GM19397 (cell line): ENCODE results near the gene MBTPS1.

Source experiments
- ATAC-seq: cut with Tn5 transposase; IDR thresholded peaks from one replicate; pipeline ENCODE4 v1.9.1; 2021; ENCODE audit warnings: mild to moderate bottlenecking, moderate library complexity; ENCODE audit not compliant: unreplicated experiment

The MBTPS1 gene

GRCh38 chr16:84040823-84041820 is 75.6 kb downstream of the MBTPS1 start:
- no peak for ATAC-seq

DNA sequence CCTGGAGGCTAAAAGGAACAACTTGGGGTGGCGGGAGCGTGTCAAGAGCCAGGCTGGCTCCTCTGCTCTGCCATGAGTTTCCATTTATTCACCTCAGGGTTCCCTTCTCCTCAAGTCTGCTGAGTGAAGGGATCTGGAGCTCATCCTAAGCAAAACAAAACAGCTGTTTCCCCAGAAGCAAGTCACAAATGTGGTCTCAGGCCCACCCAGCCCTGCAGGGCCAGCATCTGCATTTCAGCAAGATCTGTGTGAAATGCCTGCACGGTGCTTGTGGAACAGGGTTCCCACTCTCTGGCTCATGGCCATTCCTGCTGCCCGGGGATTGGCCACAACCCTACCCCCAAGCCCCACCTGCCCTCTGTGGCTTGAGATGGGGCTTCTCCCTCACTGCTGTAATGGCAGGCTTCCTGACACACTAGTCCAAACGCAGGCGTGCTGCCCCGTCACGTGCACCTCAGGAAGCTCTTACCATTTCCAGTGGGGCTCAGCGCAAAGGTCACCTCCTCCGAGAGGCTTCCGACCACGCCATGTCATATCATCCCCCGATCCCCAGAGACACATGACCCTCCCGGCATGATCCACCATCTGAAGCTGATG is 76.4 kb downstream of the MBTPS1 start:
- ATAC-seq, result no peak

DNA sequence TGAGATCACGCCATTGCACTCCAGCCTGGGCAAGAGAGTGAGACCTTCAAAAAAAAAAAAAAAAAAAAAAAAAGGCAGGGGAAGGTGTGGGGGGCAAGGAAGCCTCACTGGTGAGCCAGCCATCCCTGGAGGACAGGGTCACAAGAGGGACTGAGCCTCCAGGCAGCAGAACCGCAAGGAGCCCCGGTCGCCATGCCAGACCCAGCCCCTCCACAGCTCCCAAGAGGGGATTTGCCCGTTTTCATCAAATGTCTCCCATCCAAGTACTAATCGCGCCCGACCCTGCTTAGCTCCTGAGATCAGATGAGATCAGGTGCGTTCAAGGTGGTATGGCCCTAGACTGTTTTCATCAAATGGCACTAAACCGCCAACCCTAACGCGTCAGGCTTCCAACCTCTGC is 77.0 kb downstream of the MBTPS1 start:
- no peak for ATAC-seq

- no peak for ATAC-seq
Measured at GRCh38 chr16:84038469-84038868, 78.3 kb downstream of the MBTPS1 start.

GRCh38 chr16:84036982-84037425 is 79.7 kb downstream of the MBTPS1 start:
- ATAC-seq, result no peak

DNA sequence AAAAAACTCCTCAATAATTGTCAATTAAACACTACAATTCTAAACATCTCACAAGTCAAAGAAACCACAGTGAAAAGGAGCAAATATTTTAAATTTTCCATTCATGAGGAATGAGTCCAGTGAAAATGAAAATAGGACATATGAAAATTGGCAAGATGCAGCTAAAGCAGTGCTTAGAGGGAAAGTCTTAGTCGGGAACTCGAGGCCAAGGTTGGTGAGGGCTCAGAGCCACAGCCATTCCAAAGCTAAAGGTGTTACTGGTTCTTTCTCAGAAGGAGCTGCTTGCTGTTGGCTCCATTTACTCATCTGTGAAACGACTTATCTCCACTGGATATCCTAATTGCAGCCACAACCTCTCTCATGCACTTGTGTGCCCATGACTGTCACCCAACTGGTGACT is 80.6 kb downstream of the MBTPS1 start:
- no peak for ATAC-seq

DNA sequence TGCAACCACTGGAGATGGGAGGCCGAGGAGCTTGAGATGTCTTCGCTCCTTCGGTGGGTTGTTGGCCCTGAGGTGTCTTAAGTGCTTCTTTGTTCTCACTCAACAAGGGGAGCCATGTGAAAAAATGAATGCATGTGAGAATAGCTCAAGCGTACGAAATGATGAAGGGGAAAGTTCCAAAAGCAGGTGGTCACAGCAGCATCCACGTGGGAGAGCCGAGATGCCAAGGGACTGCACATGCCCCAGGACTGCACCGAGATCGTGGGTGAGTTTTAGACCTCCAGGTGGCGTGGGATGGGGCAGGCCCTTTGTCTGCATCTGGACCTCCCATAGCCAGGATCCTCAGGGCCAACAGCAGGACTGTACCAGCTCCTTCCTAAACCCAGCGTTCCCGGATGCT is 82.2 kb downstream of the MBTPS1 start:
- no peak for ATAC-seq

DNA sequence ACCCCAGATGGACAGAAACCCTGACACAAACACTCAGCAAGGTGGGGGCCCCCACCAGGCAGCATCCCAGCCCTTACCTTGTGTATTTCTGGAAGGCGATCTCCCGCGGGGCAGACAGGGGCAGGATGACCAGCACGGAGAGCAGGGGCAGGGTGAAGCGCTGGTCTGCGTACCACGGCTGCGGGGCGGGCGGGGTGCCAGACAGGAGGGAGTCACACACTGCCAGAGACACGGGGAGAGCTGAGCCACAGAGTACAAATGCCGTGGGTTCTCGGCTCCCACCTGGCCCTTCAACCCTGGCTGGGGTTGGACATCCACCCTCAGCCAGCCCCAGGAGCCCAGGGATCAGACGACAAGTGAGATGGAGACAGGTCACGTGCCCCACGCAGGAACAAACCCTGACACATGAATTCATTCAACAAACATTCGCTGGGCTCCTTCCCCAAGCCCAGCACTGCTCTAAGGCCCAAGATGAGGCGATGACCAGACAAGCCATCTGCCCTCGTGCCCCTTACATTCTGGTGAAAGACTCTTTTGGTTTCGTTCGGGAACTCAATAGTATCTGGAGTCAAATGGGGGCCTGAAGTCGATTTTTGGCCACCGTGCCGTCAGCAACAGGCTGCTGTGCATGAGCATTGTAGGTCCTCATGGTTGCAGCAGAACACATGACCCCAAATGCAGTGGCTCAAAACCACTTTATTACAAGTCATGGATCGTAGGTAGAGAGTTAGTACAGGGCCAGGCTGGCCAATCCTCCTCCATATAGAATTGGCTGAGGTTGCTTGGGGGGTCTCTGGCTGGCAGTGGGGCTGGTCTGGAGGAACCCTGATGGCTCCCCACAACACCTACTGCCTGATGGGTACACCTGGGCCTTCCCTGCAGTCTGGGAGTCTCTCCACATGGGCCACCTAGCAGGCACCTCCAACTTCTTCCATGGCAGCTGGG is 83.2 kb downstream of the MBTPS1 start:
- ATAC-seq, result no peak

DNA sequence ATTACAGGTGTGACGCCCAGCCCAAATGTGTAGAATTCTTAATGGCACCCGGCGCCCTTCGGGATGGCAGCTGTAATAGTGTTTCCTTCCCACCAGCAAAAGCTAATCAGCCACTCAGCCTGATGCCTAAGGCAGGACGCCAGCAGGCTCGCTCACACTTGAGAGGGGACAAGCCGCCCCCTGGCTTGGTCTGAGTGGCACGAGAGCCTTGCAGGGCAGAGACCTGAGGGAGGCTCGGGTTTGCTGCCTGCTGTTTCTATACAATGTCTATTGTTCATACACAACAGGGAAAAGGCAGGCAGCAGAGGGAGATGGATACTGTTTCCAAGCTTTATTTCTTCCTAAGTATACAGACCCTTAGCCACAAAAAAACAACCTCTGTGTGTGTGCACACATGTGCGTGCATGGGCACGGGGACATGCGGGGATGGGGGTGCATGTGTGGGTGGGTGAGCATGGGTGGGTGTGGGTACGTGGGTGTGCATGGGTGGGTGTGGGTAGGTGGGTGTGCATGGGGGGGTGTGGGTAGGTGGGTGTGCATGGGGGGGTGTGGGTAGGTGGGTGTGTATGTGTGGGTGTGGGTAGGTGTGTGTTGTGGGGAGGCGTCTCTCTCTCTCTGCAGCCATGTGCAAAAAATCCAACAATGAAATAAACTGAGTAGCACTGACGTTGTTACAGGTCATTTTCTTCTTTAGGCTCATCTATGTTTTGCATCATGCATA is 84.1 kb downstream of the MBTPS1 start:
- ATAC-seq, result no peak

- ATAC-seq, result no peak
Measured at GRCh38 chr16:84031556-84031955, 85.2 kb downstream of the MBTPS1 start.

DNA sequence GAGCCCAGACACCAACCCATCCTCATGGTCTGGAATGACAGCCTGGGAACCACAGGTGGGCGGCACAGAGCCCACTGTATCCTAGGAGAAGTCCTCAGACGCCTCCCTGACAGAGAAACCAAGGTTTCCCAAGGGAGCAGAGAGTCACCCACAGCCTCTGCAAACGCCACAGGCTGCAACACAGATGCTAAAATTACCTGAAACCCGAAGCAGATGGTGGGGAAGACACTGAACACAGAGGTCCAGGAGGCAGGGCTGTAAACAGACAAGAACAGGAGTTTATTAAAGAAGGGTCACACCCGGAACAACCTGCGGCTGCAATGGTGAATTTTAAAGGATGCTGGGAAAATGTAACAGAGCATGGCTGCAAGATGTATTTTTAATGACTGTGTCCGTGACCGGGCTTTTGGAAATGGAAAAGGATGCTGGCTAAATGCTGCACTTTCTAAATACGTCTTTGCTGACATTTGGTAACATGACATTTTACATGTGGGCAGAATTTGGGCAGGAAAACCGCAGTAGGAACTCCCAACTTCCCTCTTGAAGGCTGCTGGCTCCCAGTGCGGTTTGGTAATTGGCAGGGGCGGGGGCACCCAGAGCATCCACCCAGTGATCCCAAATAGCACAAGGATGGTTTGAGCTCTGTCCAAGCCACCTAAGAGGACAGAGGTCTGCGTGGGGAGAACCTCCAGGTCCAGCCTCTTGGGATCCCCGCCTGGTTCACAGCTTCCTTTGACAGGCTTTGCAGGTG is 87.3 kb downstream of the MBTPS1 start:
- ATAC-seq, result no peak

GRCh38 chr16:84027625-84028024 is 89.1 kb downstream of the MBTPS1 start:
- ATAC-seq, result no peak

GRCh38 chr16:84026606-84027005 is 90.1 kb downstream of the MBTPS1 start:
- no peak for ATAC-seq

- no peak for ATAC-seq
Measured at GRCh38 chr16:84024854-84025253, 91.9 kb downstream of the MBTPS1 start.

- no peak for ATAC-seq
Measured at GRCh38 chr16:84022644-84023043, 94.1 kb downstream of the MBTPS1 start.

- no peak for ATAC-seq
Measured at GRCh38 chr16:84021488-84021887, 95.3 kb downstream of the MBTPS1 start.

- no peak for ATAC-seq
Measured at GRCh38 chr16:84020353-84020752, 96.4 kb downstream of the MBTPS1 start.

DNA sequence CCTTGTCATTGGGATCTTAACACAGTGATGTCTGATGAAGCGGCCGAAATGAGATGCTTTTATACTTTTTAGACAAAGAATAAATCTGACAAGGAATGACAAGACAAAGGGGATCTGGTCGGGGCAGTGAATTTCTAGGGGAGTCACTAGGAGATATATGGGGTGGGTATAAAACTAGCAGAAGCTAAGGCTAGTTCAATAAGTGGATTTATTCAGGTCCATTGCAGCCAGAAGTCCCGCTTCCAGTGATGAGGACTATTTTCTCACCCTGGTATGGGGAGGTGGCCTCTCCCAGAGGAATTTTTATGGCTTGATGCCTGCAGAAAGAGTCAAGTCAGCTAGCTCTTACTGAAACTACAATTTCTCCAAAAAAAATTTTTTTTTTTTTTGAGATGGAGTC is 98.0 kb downstream of the MBTPS1 start:
- ATAC-seq, result no peak

DNA sequence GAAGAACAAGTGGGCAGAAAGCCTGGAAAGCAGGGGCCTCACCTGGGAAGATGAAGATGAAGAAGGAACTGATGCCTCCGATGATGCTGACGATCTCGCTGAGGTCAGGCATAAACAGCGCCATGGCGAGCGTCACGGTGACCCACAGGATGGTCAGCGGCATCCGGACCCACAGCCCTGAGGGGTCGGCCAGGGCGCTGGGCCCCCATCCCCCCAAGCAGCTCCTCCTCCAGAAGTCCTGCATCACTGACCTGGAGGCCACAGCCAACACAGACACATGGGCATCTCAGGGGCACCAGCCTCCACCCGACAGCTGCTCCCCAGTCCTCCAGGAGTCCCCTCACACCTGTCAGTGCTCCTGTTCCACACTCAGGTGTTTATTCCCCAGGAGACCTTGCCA is 100.3 kb downstream of the MBTPS1 start:
- no peak for ATAC-seq

GRCh38 chr16:84015399-84015798 is 101.3 kb downstream of the MBTPS1 start:
- ATAC-seq, result no peak
